Measurements from ENCODE around the gene EXOC6B.

The EXOC6B gene

GRCh38 chr2:72316774-72317173, 509.1 kb downstream of the EXOC6B start:
- H3K27ac ChIP-seq (ENCODE audit: low read length), result no peak overlapping the region
- no peak overlapping the region for H3K4me3 ChIP-seq (ENCODE audit: low read length)
- no peak overlapping the region for H3K9ac ChIP-seq (ENCODE audit: low read depth, low read length)
- no peaks in the 10 kb centered on the region for H3K27me3 ChIP-seq (ENCODE audit: insufficient read depth, low read length)
- no peaks in the 10 kb centered on the region for H3K4me1 ChIP-seq (ENCODE audit: insufficient read depth, low read length)
- no peaks in the 10 kb centered on the region for H3K9me3 ChIP-seq (ENCODE audit: insufficient read depth, low read depth, low read length)
- H3K36me3 ChIP-seq (ENCODE audit: insufficient read depth, low read depth, low read length), result no peaks in the 10 kb centered on the region

- Histone ChIP-seq H3K9ac (ENCODE audit: low read depth, low read length) (no peak overlapping the region), H3K4me3 (ENCODE audit: low read length) (no peak overlapping the region), H3K4me1 (ENCODE audit: insufficient read depth, low read length) (no peaks in the 10 kb centered on the region), H3K27me3 (ENCODE audit: insufficient read depth, low read length) (no peaks in the 10 kb centered on the region), H3K27ac (ENCODE audit: low read length) (no peak overlapping the region), H3K36me3 (ENCODE audit: insufficient read depth, low read depth, low read length) (no peaks in the 10 kb centered on the region), H3K9me3 (ENCODE audit: insufficient read depth, low read depth, low read length) (no peaks in the 10 kb centered on the region)
These were observed 525.6 kb downstream of the EXOC6B start for GRCh38 chr2:72300147-72300684.

- Histone ChIP-seq H3K9me3 (ENCODE audit: insufficient read depth, low read depth, low read length) (no peaks in the 10 kb centered on the region), H3K9ac (ENCODE audit: low read depth, low read length) (no peak overlapping the region), H3K27ac (ENCODE audit: low read length) (no peak overlapping the region)
These were observed 532.2 kb downstream of the EXOC6B start for GRCh38 chr2:72293620-72294019.

GRCh38 chr2:72292433-72292832, 533.4 kb downstream of the EXOC6B start:
- no peaks in the 10 kb centered on the region for H3K9me3 ChIP-seq (ENCODE audit: insufficient read depth, low read depth, low read length)
- no peaks in the 10 kb centered on the region for H3K27me3 ChIP-seq (ENCODE audit: insufficient read depth, low read length)
- H3K4me3 ChIP-seq (ENCODE audit: low read length), result no peak overlapping the region
- no peak overlapping the region for H3K9ac ChIP-seq (ENCODE audit: low read depth, low read length)
- no peaks in the 10 kb centered on the region for H3K36me3 ChIP-seq (ENCODE audit: insufficient read depth, low read depth, low read length)
- H3K4me1 ChIP-seq (ENCODE audit: insufficient read depth, low read length), result no peaks in the 10 kb centered on the region
- H3K27ac ChIP-seq (ENCODE audit: low read length), result no peak overlapping the region

More at GRCh38 chr2:72293620-72294019, 532.2 kb downstream of the EXOC6B start:
- Histone ChIP-seq H3K27me3 (ENCODE audit: insufficient read depth, low read length) (no peaks in the 10 kb centered on the region), H3K36me3 (ENCODE audit: insufficient read depth, low read depth, low read length) (no peaks in the 10 kb centered on the region), H3K4me3 (ENCODE audit: low read length) (no peak overlapping the region), H3K4me1 (ENCODE audit: insufficient read depth, low read length) (no peaks in the 10 kb centered on the region)

GRCh38 chr2:72291059-72291458, 534.8 kb downstream of the EXOC6B start:
- H3K9ac ChIP-seq (ENCODE audit: low read depth, low read length), result no peak overlapping the region
- no peak overlapping the region for H3K27ac ChIP-seq (ENCODE audit: low read length)
- H3K4me1 ChIP-seq (ENCODE audit: insufficient read depth, low read length), result no peaks in the 10 kb centered on the region
- no peaks in the 10 kb centered on the region for H3K36me3 ChIP-seq (ENCODE audit: insufficient read depth, low read depth, low read length)
- no peaks in the 10 kb centered on the region for H3K27me3 ChIP-seq (ENCODE audit: insufficient read depth, low read length)
- H3K9me3 ChIP-seq (ENCODE audit: insufficient read depth, low read depth, low read length), result no peaks in the 10 kb centered on the region
- H3K4me3 ChIP-seq (ENCODE audit: low read length), result no peak overlapping the region

DNA sequence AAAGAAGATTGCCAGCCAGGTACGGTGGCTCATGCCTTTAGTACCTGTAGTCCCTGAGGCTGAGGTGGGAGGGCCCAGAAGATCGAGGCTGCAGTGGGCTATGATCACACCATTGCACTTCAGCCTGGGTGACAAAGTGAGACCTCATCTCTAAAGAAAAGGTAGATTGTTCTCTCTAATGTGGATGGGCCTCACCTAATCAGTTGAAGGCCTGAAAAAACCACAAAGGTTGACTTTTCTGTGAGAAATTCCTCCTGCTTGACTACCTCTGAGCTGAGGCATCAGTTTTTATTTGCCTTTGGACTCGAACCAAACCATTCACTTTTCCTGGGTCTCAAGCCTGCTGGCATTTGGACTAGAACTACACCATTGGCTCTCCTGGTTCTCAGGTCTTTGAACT, 536.1 kb downstream of the EXOC6B start:
- H3K9ac ChIP-seq (ENCODE audit: low read depth, low read length), result no peak overlapping the region
- H3K4me1 ChIP-seq (ENCODE audit: insufficient read depth, low read length), result no peaks in the 10 kb centered on the region
- no peaks in the 10 kb centered on the region for H3K36me3 ChIP-seq (ENCODE audit: insufficient read depth, low read depth, low read length)
- H3K4me3 ChIP-seq (ENCODE audit: low read length), result no peak overlapping the region
- H3K27ac ChIP-seq (ENCODE audit: low read length), result no peak overlapping the region
- H3K27me3 ChIP-seq (ENCODE audit: insufficient read depth, low read length), result no peaks in the 10 kb centered on the region
- no peaks in the 10 kb centered on the region for H3K9me3 ChIP-seq (ENCODE audit: insufficient read depth, low read depth, low read length)

DNA sequence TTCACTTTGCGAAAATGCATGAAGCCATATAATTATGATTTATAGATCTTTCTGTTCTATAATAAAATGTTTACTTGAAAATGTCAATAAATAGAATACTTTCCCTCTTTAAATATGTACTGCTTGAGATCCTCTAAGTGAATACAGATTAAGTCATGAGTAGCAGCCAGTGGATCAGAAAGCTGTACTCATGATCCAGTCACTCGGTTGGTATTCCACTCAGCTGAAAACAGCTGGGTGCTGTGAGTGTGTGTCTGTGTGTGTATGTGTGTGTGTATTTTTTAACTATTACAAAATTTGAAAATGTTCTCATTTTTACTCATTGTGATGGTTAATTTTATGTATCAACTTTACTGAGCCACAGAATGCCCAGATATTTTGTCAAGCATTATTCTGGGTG, 536.5 kb downstream of the EXOC6B start:
- Histone ChIP-seq H3K9ac (ENCODE audit: low read depth, low read length) (no peak overlapping the region), H3K27ac (ENCODE audit: low read length) (no peak overlapping the region), H3K27me3 (ENCODE audit: insufficient read depth, low read length) (no peaks in the 10 kb centered on the region), H3K4me3 (ENCODE audit: low read length) (no peak overlapping the region), H3K9me3 (ENCODE audit: insufficient read depth, low read depth, low read length) (no peaks in the 10 kb centered on the region), H3K4me1 (ENCODE audit: insufficient read depth, low read length) (no peaks in the 10 kb centered on the region), H3K36me3 (ENCODE audit: insufficient read depth, low read depth, low read length) (no peaks in the 10 kb centered on the region)

- no peaks in the 10 kb centered on the region for H3K27me3 ChIP-seq (ENCODE audit: insufficient read depth, low read length)
- H3K4me3 ChIP-seq (ENCODE audit: low read length), result no peak overlapping the region
- no peaks in the 10 kb centered on the region for H3K9me3 ChIP-seq (ENCODE audit: insufficient read depth, low read depth, low read length)
- H3K36me3 ChIP-seq (ENCODE audit: insufficient read depth, low read depth, low read length), result no peaks in the 10 kb centered on the region
- no peak overlapping the region for H3K9ac ChIP-seq (ENCODE audit: low read depth, low read length)
- peaks cover 9% of the 10 kb centered on the region for H3K4me1 ChIP-seq (ENCODE audit: insufficient read depth, low read length)
- H3K27ac ChIP-seq (ENCODE audit: low read length), result no peak overlapping the region
These were observed 547.8 kb downstream of the EXOC6B start for GRCh38 chr2:72278046-72278445.

DNA sequence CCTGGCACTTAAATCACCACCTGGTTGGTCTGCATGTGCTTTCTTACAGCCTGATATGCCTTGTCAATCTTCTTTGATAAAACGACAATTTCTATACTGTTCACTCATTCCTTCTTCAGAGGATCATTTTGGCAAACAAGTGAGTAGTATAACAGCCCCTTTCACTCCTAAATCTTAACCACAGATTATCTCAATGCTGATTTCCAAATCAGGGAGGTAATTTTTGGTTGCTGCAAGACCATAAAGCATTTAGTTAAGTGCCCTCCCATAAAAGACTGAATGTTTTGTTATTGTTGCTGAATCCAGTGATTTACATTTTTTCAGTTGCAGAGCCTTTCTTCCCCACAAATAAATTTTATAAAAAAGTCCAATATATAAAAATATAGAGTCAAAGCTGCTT, 549.0 kb downstream of the EXOC6B start:
- no peaks in the 10 kb centered on the region for H3K36me3 ChIP-seq (ENCODE audit: insufficient read depth, low read depth, low read length)

DNA sequence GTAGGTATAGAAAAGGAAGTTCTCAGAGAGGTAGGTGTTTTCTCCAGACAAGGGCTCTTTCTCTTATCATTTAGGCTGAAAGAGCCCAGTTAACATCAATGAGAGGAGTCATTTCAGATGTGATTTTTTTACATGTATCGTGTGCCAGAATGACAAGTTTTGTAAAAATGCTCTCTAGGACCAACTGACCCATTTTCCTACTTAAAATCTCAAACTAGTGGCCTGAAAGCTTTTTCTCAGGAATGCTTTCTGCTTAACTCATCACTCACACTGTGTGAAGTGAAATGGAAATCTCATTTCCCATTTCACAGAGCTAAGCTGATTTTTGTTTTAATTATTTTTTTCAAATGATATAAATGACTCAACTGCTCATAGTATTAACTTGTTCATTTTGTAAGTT, 549.5 kb downstream of the EXOC6B start:
- no peaks in the 10 kb centered on the region for H3K27me3 ChIP-seq (ENCODE audit: insufficient read depth, low read length)
- H3K9me3 ChIP-seq (ENCODE audit: insufficient read depth, low read depth, low read length), result no peaks in the 10 kb centered on the region
- no peak overlapping the region for H3K27ac ChIP-seq (ENCODE audit: low read length)
- peaks cover 9% of the 10 kb centered on the region for H3K4me1 ChIP-seq (ENCODE audit: insufficient read depth, low read length)
- H3K9ac ChIP-seq (ENCODE audit: low read depth, low read length), result no peak overlapping the region
- H3K36me3 ChIP-seq (ENCODE audit: insufficient read depth, low read depth, low read length), result no peaks in the 10 kb centered on the region
- H3K4me3 ChIP-seq (ENCODE audit: low read length), result no peak overlapping the region

More for the DNA sequence above, 549.0 kb downstream of the EXOC6B start:
- no peak overlapping the region for H3K9ac ChIP-seq (ENCODE audit: low read depth, low read length)
- no peaks in the 10 kb centered on the region for H3K27me3 ChIP-seq (ENCODE audit: insufficient read depth, low read length)
- H3K27ac ChIP-seq (ENCODE audit: low read length), result no peak overlapping the region
- H3K4me3 ChIP-seq (ENCODE audit: low read length), result no peak overlapping the region
- no peaks in the 10 kb centered on the region for H3K9me3 ChIP-seq (ENCODE audit: insufficient read depth, low read depth, low read length)
- peaks cover 9% of the 10 kb centered on the region for H3K4me1 ChIP-seq (ENCODE audit: insufficient read depth, low read length)

GRCh38 chr2:72275084-72275483, 550.7 kb downstream of the EXOC6B start:
- no peaks in the 10 kb centered on the region for H3K36me3 ChIP-seq (ENCODE audit: insufficient read depth, low read depth, low read length)
- no peak overlapping the region for H3K4me3 ChIP-seq (ENCODE audit: low read length)
- H3K27me3 ChIP-seq (ENCODE audit: insufficient read depth, low read length), result no peaks in the 10 kb centered on the region
- no peaks in the 10 kb centered on the region for H3K9me3 ChIP-seq (ENCODE audit: insufficient read depth, low read depth, low read length)
- H3K27ac ChIP-seq (ENCODE audit: low read length), result no peak overlapping the region
- no peaks in the 10 kb centered on the region for H3K4me1 ChIP-seq (ENCODE audit: insufficient read depth, low read length)
- H3K9ac ChIP-seq (ENCODE audit: low read depth, low read length), result no peak overlapping the region

DNA sequence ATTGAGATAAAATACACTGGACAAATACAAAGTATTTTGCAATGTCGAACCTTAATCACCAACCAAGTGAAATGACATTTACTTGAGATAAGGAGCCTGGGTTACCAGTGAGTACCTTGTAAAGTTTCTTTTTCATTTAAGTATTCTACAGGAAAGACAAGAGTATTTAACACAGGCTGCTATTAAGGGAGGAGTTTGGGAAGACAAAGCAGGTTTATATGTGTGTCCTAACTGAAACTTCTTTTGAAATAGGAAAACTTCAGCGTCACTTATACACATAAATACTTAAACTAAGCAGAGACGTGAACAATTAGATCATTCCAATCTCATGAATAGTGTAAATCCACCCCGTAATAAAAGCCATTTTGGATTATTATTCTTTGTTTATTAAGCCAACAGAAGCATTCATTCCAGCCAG, 551.4 kb downstream of the EXOC6B start:
- no peaks in the 10 kb centered on the region for H3K4me1 ChIP-seq (ENCODE audit: insufficient read depth, low read length)

More for the DNA sequence above, 551.4 kb downstream of the EXOC6B start:
- Histone ChIP-seq H3K36me3 (ENCODE audit: insufficient read depth, low read depth, low read length) (no peaks in the 10 kb centered on the region), H3K9ac (ENCODE audit: low read depth, low read length) (no peak overlapping the region), H3K27ac (ENCODE audit: low read length) (no peak overlapping the region), H3K9me3 (ENCODE audit: insufficient read depth, low read depth, low read length) (no peaks in the 10 kb centered on the region), H3K27me3 (ENCODE audit: insufficient read depth, low read length) (no peaks in the 10 kb centered on the region), H3K4me3 (ENCODE audit: low read length) (no peak overlapping the region)

Measured in iPS-20b (cell line).